Tibial nerve (tissue), 4 donors: ENCODE measurements around the gene SEL1L. TPM values are rescaled to one million over a fixed set of nuclear protein-coding genes. Genes with fewer than 3 reads are reported as not detected.
A peak's percentile ranks its signal among the peaks of the same experiment; 100 is the strongest.

Experiments used
- DNase-seq, 2 donors: peaks; one replicate each; pipeline ENCODE4 v3.0.0-alpha.2; 2019; ENCODE audit warnings: low spot score in 2 of 2
- H3K27ac ChIP-seq, 4 donors: fragments of 200-600 bp; sonication (generic) in 3 of 4; one replicate each; pipeline ENCODE4 v1.5.1; 2017 to 2019; ENCODE audit warnings: mild to moderate bottlenecking in 1 of 4
- H3K27me3 ChIP-seq, 2 donors: fragments of 200-600 bp; sonication (generic) in 1 of 2; one replicate each; pipeline versions ENCODE4 v1.5.1 to v1.6.0; 2017 to 2019
- H3K36me3 ChIP-seq, 3 donors: fragments of 200-600 bp; sonication (generic); one replicate each; pipeline ENCODE4 v1.5.1; 2018 to 2019
- H3K4me1 ChIP-seq, 4 donors: fragments of 200-600 bp; sonication (generic) in 3 of 4; one replicate each; pipeline ENCODE4 v1.5.1; 2017 to 2019
- H3K4me3 ChIP-seq, 4 donors: fragments of 200-600 bp; sonication (generic) in 3 of 4; one replicate each; pipeline ENCODE4 v1.5.1; 2017 to 2019; ENCODE audit warnings: mild to moderate bottlenecking in 1 of 4, moderate library complexity in 1 of 4
- H3K9me3 ChIP-seq, 4 donors: fragments of 200-600 bp; sonication (generic) in 3 of 4; one replicate each; pipeline ENCODE4 v1.5.1; 2017 to 2019
- CTCF ChIP-seq, 5 experiments: fragments of 200-600 bp in 3 of 5; fragments of 450-650 bp in 2 of 5; sonication (generic) in 3 of 5; IDR thresholded peaks; one replicate each; pipeline ENCODE4 v1.5.1; 2016 to 2019; ENCODE audit warnings: antibody characterized with exemption in 5 of 5, mild to moderate bottlenecking in 3 of 5, moderate library complexity in 2 of 5
- EP300 ChIP-seq, 2 donors: sonication (generic); formaldehyde crosslinking; IDR thresholded peaks; one replicate each; pipeline ENCODE4 v1.6.1; 2017; ENCODE audit warnings: antibody characterized with exemption in 2 of 2, mild to moderate bottlenecking in 1 of 2
- POLR2A ChIP-seq, 2 donors: fragments of 450-650 bp; IDR thresholded peaks; one replicate each; pipeline ENCODE4 v1.6.1; 2017; ENCODE audit warnings: antibody characterized with exemption in 2 of 2, mild to moderate bottlenecking in 2 of 2, moderate library complexity in 2 of 2
- WGBS, 2 donors: methylation state at CpG; one replicate each; pipeline ENCODE4 v1.1.5; 2018; 5-methylcytosine and 5-hydroxymethylcytosine counted together
- total RNA-seq, 4 donors: library from RNA; depleted of rRNA; stranded (reverse); fragments of >200 nt; gene quantifications; one replicate each; pipeline ENCODE4 v1.1.0, GENCODE V29; 2016

Gene SEL1L
- total RNA-seq, 4 donors from 2014 or later, result 35.2 to 42.2 (median 40.1) TPM

DNA sequence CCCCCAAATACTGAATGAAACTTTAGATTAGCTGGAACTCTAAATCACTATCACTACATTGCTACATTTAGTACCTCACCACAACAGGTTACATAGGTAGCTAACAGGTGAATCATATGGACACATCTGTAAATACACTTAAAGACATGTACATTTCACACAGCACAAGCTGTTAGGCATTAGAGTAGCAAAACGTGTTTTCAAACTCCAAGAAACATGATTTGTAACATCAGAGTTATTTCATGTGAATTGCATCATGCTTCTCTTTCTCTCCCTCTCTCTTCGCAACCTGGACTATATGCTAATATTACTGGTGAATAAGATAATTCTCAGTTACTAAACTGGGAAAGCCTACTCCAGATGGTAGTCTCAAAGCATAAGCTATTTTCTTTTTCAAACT, 4.3 kb downstream of the SEL1L start:
- Histone ChIP-seq H3K4me1 (peaks cover 0 to 62% (median 22%) of the 10 kb centered on the region in 4 donors), H3K27ac (no peak overlapping the region), H3K9me3 (no peaks in the 10 kb centered on the region), H3K36me3 (peaks cover 0 to 26% (median 0%) of the 10 kb centered on the region in 3 donors), H3K4me3 (no peak overlapping the region), H3K27me3 (no peaks in the 10 kb centered on the region)
- TF ChIP-seq POLR2A (IDR thresholded peaks at IDR 0.05) (no peak), CTCF (IDR thresholded peaks at IDR 0.05) (no peak), EP300 (IDR thresholded peaks at IDR 0.05) (no peak)
- no peak for DNase-seq
- WGBS, 2 donors, result 69 to 72% methylated on average over 2 of the region's 2 CpGs

- no peak overlapping the region for H3K27ac ChIP-seq
- H3K36me3 ChIP-seq, result peaks cover 0 to 50% (median 5%) of the 10 kb centered on the region in 3 donors
- no peaks in the 10 kb centered on the region for H3K27me3 ChIP-seq
- peaks cover 0 to 36% (median 8%) of the 10 kb centered on the region in 4 donors for H3K4me1 ChIP-seq
- no peak for TF ChIP-seq CTCF (IDR thresholded peaks at IDR 0.05)
- TF ChIP-seq POLR2A (IDR thresholded peaks at IDR 0.05), result no peak
- no peak for TF ChIP-seq EP300 (IDR thresholded peaks at IDR 0.05)
- DNase-seq, result no peak
- whole genome bisulfite sequencing, 2 donors, result 91 to 95% methylated on average over 1 of the region's 1 CpG
- no peaks in the 10 kb centered on the region for H3K9me3 ChIP-seq
- H3K4me3 ChIP-seq, result no peak overlapping the region
Observed at GRCh38 chr14:81525129-81525528, 8.5 kb downstream of the SEL1L start.

DNA sequence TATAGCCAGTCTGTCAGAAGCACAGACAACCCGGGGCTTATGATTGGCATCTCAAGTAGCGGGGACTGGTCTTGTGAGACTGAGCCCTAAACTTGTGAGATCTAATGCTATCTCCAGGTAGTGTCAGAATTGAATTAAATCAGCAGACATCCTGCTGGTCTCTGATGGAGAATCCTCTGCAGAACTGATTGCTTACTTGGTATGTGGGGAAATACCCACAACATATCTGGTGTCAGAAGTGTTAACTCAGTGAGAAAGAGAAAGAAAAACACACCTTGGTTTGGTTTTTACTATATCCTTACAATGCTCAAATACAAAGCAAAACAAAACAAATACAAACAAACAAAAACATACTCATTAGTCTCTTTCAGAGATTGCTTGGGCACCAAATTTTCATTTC, 10.0 kb downstream of the SEL1L start:
- no peak overlapping the region for H3K27ac ChIP-seq
- no peak for DNase-seq
- WGBS, 2 donors, result 93 to 94% methylated on average over 2 of the region's 2 CpGs
- no peaks in the 10 kb centered on the region for H3K27me3 ChIP-seq
- TF ChIP-seq CTCF (IDR thresholded peaks at IDR 0.05), result no peak
- no peaks in the 10 kb centered on the region for H3K9me3 ChIP-seq
- peaks cover 0 to 37% (median 13%) of the 10 kb centered on the region in 4 donors for H3K4me1 ChIP-seq
- H3K4me3 ChIP-seq, result no peak overlapping the region
- H3K36me3 ChIP-seq, result peaks cover 0 to 50% (median 5%) of the 10 kb centered on the region in 3 donors

GRCh38 chr14:81523016-81523415, 10.6 kb downstream of the SEL1L start:
- H3K9me3 ChIP-seq, result no peaks in the 10 kb centered on the region
- WGBS, 2 donors, result 92 to 96% methylated on average over 4 of the region's 4 CpGs
- H3K36me3 ChIP-seq, result peaks cover 0 to 50% (median 5%) of the 10 kb centered on the region in 3 donors
- no peak overlapping the region for H3K4me3 ChIP-seq
- no peak overlapping the region for H3K27ac ChIP-seq
- no peaks in the 10 kb centered on the region for H3K27me3 ChIP-seq
- TF ChIP-seq POLR2A (IDR thresholded peaks at IDR 0.05) (no peak), CTCF (IDR thresholded peaks at IDR 0.05) (no peak)
- H3K4me1 ChIP-seq, result peaks cover 0 to 37% (median 13%) of the 10 kb centered on the region in 4 donors
- DNase-seq, result no peak

DNA sequence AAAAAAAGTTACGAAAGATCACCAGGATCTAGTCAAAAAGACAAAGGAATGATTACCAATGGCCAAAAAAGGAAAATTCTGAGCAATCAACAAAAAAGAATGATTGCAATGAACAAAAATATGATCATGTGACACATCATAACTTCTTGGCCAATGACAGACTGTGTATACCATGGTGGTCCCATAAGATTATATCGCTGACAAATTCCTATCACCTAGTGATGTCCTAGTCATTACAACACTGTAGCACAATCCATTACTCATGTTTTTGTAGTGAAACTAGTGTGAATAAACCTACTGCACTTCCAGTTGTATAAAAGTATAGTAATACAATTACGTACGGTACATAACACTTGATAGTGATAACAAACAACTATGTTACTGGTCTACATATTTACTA, 12.3 kb downstream of the SEL1L start:
- TF ChIP-seq EP300 (IDR thresholded peaks at IDR 0.05), result no peak
- no peak for TF ChIP-seq POLR2A (IDR thresholded peaks at IDR 0.05)
- no peak for TF ChIP-seq CTCF (IDR thresholded peaks at IDR 0.05)
- 93 to 96% methylated on average over 4 of the region's 4 CpGs for WGBS, 2 donors
- no peak overlapping the region for H3K4me3 ChIP-seq

More for the DNA sequence above, 12.3 kb downstream of the SEL1L start:
- Histone ChIP-seq H3K27ac (peak overlapping the region in 1 of 4 donors; percentile 79), H3K9me3 (no peaks in the 10 kb centered on the region), H3K27me3 (no peaks in the 10 kb centered on the region), H3K4me1 (peaks cover 0 to 41% (median 20%) of the 10 kb centered on the region in 4 donors), H3K36me3 (peaks cover 0 to 49% (median 5%) of the 10 kb centered on the region in 3 donors)
- DNase-seq, result no peak
